GM19025 (cell line): ENCODE results near the gene TLR7.
A peak's percentile ranks its signal among the peaks of the same experiment; 100 is the strongest.

ENCODE experiments used
- ATAC-seq: cut with Tn5 transposase; IDR thresholded peaks from one replicate; pipeline ENCODE4 v1.9.1; 2021; ENCODE audit warnings: mild to moderate bottlenecking, low read depth, moderate library complexity; ENCODE audit not compliant: unreplicated experiment

The TLR7 gene

GRCh38 chrX:12887767-12888166, 20.9 kb downstream of the TLR7 start:
- ATAC-seq: no peak

GRCh38 chrX:12890467-12890866, 23.6 kb downstream of the TLR7 start:
- ATAC-seq: peak; percentile 52

- no peak for ATAC-seq
Measured at GRCh38 chrX:12891171-12891570, 24.3 kb downstream of the TLR7 start.

GRCh38 chrX:12891915-12892506, 25.1 kb downstream of the TLR7 start:
- peak; percentile 57 for ATAC-seq

GRCh38 chrX:12892716-12893115, 25.8 kb downstream of the TLR7 start:
- ATAC-seq: no peak

- ATAC-seq: no peak
Measured at GRCh38 chrX:12894074-12895030, 27.5 kb downstream of the TLR7 start.

GRCh38 chrX:12895866-12896265, 29.0 kb downstream of the TLR7 start:
- no peak for ATAC-seq

GRCh38 chrX:12896935-12897334, 30.1 kb downstream of the TLR7 start:
- no peak for ATAC-seq

GRCh38 chrX:12898073-12898472, 31.2 kb downstream of the TLR7 start:
- ATAC-seq: no peak

- ATAC-seq: no peak
Measured at GRCh38 chrX:12899506-12899905, 32.6 kb downstream of the TLR7 start.

GRCh38 chrX:12901486-12901885, 34.6 kb downstream of the TLR7 start:
- ATAC-seq: no peak

- ATAC-seq: no peak
Measured at GRCh38 chrX:12903646-12904045, 36.8 kb downstream of the TLR7 start.

GRCh38 chrX:12906046-12906761, 39.3 kb downstream of the TLR7 start, which contains the start of gene TLR8:
TLR8 (plus strand) TSS chrX:12906620; CDS start chrX:12906707, 87 bp downstream.
- no peak for ATAC-seq

- no peak for ATAC-seq
Measured at GRCh38 chrX:12910423-12911121, 43.7 kb downstream of the TLR7 start.

GRCh38 chrX:12911122-12911470, 44.2 kb downstream of the TLR7 start:
- no peak for ATAC-seq

GRCh38 chrX:12912791-12913482, 46.1 kb downstream of the TLR7 start:
- no peak for ATAC-seq

GRCh38 chrX:12917753-12918152, 50.9 kb downstream of the TLR7 start:
- ATAC-seq: no peak

- ATAC-seq: no peak
Measured at GRCh38 chrX:12919051-12919450, 52.2 kb downstream of the TLR7 start.

- ATAC-seq: no peak
Measured at GRCh38 chrX:12919620-12920019, 52.7 kb downstream of the TLR7 start.

- ATAC-seq: no peak
Measured at GRCh38 chrX:12920990-12921389, 54.1 kb downstream of the TLR7 start.
